GM04503 (cell line): ENCODE results near the gene STARD5.
A peak's percentile ranks its signal among the peaks of the same experiment; 100 is the strongest.
"Not testable (repeated sequence)": the region's sequence is repeated elsewhere in the genome, so short reads cannot be mapped to it uniquely, and the experiment has no call there.

Source experiments
- DNase-seq: peaks from one replicate; pipeline ENCODE4 v3.0.0-alpha.2; 2012; ENCODE audit warnings: low read depth

The STARD5 gene

DNA sequence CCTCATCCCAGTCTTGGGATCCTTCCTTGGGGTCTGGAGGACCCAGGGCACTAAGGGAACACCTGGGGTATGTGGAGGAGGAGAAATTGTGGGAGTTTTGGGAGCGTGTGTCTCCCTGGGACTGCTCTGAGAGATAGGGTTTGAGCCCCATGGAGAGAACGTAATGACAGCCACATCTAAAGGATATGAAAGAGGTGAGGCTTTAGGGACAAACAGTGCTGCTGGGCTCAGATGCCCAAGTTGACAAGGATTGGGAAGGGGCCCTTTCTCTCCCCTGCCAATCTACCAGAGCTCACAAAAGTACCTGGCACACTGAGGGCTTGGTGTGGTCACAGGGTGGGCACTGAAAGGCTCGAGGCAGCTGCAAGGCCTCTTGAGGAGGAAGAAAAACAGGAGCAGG lies 13.3 kb upstream of the STARD5 start:
- no peak for DNase-seq

DNA sequence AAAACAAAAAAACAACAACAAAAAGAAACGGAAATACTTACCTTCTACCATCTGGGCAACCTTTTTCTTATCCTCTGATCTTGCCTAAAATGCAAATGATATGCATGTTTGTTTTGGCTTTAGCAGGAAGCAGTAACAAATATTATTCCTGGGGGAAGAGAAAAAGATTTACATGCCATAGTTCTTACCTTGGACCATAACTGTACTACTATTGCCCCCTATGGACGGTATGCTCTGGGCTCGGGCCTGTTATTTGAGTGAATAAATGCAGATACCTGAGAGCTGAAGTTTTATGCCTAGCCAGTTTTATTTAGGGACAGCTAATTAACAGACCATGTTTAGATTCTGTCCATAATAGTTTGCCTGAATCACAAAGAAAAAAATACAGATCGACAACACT lies 12.6 kb upstream of the STARD5 start:
- DNase-seq: no peak

DNA sequence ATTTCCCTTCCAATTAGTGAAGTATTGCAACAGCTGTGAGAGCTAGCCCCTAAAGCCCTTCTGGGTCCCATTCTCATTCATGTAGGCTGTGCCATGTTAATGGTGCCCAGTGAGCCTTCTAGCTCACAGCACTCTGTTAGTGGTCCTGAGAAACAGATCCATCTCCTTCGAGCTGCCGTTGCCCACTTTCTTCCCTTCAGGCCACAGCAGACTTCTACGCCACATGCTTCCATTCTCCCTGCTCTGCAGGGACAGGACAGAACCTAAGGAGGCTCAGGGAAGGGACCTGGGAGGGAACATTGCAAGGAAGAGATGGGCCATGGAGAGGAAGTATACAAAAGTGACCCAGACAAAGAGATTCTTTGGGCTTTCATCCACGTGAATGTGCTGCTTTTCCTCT lies 11.7 kb upstream of the STARD5 start:
- DNase-seq: no peak

DNA sequence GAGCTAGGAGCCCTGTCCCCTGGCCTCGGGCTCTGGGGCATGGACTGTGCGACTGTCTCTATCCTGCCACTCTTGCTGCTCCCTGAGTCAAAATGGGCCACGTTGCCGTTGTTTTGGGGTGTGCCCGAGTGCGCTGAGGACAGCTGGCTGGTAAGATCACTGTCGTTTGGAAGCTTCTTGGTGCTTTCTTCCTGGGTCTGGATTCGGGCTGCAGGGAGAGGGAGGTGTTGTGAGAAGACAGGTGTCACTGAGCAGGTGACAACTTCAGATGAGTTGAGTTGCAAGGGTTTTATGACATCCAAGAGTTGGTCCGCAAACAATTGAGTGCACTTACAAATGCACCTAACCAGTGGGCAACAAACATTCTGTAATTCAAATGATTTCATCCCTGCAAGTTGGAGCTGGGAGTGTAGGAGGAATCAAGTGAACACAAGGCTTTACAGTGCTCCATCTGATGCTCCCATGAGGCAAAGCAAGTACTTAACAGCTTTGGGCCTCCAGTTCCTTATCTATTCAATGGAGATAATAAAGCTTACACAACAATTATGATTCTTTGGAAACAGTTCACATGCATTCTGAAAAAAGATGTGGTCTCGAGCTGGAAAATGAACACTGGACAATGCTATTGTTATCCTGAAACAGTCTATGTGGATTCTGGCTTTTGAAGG lies 11.0 kb upstream of the STARD5 start:
- DNase-seq: no peak

DNA sequence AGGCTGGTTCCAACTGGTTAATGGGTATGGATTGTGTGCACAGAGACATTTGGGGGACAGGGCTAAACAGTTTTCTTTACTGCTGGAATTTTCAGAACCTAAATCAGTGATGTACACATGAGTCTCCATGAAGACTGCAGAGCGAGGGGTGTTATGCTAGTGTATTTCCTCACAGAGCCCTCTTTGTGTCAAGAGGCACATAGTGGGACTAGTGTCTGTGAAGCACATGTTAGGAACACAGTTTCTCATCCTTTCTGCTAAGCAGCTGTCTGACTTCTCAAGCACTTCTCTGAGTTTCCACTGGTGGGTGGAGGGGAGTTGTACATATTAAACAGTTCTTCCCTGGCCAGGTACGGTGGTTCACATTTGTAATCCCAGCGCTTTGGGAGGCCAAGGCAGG lies 9.4 kb upstream of the STARD5 start:
- DNase-seq: no peak

DNA sequence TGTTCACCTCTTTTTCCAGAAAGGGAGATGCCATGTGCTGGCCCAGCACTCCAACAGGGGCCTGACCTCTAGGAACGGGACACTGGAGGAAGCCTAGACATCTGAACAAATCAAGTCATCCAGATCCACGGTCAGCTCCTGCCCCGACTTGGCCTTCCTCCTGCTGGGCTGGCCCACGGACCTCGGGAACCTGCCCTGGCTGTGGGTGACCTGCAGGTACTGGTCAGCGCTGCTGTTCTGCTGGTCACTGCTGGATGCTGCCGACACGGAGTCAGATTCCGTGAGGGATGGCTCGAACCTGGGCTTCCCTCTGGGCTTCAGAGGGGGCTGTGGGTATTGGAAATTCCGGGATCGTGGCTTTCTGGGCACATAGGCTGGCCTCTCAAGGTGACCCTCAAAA lies 8.4 kb upstream of the STARD5 start:
- no peak for DNase-seq

DNA sequence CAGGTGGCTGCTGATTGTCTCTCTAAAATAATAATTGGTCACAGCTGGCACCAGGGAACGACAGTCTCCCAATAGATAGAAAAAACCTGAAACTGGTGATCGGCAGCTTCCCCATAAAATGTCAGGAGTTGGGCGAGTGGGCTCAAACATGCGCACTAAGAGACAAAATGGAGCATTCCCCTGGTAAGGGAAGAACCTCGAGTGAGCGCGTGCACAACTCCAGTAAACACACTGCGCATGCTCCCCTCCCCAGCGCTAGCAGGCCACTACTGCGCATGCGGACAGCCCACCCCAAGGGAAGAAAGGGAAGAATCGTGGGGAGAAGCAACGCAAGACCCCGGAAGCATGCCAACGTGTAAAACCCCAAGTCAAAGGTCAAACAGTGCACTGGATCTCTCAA lies 7.7 kb upstream of the STARD5 start:
- no peak for DNase-seq

DNA sequence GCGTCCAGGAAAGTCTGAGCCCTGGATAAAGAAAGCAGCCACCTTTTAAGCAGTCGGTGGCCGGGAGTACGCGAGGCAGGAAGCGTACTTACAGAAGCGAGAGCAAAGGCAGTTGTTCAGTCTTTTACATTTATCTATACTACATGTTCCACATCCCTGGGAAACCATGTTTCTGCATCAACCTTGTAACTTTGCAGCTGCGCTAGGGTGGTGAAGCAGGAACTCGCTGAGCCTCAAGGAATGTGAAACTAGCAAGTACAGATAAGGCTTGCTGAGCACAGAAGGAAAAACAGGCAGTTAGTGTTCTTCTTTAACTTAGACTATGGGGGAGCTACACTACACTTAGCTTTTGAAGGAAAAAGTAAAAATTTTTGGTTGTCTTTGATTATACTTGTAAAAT lies 7.2 kb upstream of the STARD5 start:
- not testable (repeated sequence) for DNase-seq

DNA sequence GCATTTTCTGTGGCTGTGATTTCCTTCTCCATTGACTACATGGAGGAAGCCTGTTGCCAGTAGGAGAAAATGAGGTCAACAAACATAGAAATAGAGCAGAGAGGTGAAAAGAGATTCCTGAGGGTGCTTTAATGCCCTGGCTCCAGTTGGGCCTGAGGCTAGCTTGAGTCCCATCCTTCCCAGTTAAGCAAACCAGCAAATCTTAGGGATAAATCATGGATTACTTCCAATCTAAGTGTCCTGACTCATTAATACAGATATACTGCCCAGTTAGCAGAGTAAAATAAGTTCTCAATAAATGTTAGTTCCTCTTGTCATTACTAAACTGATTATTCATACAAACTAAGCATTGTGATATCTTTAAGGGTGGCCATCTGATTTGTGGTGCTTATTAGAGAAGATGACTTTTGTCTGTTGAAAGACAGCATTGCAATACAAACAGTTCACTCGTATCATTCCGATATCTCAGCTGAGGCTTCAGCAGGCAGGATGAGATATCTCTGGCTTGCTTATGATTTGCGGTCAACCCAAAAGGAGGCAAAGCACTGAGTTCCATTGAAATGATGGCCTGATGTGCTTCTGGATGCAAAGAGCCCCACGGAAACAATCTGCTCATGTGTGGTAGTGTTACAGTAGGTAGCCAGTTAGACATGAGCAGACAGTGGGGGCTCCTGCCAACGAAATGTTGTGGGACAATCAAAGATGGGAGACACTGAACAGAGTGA lies 6.6 kb upstream of the STARD5 start:
- no peak for DNase-seq

DNA sequence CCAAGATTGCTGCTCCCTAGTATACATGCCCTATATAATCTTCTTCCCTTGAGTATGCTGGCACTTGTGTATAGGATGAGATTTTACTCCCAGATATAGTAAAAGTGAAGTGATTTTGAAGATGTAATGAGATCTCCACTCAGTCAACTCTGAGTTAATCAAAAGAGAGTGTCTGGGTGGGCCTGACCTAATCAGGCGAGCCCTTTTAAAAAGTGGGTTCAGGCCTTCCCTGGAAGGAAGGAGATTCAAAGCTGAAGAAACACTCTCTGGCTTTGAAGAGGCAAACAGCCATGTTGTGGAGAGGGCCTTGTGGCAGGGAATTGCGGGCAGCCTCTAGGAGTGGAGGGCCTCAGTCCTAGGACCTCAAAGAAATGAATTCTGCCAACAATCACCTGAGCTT lies 5.5 kb upstream of the STARD5 start:
- DNase-seq: no peak

DNA sequence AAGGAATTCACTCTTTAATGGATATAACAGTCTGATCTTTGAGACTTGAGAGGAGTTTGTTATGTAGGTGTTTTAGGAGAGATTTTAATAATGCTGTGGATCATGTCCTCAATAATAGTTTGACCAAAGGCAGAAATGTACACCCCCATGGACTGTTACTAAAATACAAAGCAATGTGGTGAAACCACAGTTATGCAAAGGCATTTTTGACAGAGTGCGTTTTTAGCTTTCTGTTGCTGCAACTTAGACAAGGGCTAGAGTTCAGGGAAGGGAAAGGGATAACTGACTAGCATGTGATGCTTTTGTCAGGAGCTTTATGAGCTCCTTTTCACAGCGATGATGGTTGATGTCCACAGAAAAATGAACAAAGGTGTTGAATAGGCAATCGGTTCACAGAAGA lies 3.6 kb upstream of the STARD5 start:
- DNase-seq: peak; percentile 89

DNA sequence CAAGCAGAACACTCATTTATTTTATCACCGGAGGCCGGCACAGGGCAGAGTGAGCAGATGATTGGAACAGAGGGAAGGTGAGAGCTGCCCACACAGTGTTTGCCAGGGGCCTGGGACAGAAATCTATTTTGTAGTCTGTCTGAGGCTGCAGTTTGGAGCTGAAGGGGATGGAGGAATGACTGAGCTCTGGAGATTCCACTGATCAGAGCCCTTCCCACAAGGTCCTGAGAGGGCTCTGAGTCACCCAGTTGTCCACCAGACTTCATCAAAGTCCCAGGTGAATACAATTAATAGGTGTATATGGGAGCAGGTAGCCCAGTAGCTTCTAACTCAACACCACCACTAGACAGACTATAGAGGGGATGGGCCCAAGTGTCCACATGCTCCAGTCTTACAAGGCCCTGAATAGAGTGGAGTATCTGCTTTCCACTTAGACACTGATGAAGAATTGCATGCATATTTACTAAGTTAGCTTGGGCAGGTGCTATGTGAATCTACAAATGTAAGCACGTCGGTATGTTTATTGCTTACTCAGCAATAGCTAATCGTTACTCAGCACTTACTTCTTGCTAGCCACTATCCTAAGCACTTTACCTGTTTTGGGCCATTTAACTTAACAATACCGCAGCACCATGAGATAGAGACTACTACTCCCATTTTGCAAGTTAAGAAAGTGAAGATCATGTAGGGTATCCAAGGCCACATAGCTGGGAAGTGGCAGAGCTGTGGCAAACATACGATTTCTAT lies 2.7 kb upstream of the STARD5 start:
- DNase-seq: no peak

DNA sequence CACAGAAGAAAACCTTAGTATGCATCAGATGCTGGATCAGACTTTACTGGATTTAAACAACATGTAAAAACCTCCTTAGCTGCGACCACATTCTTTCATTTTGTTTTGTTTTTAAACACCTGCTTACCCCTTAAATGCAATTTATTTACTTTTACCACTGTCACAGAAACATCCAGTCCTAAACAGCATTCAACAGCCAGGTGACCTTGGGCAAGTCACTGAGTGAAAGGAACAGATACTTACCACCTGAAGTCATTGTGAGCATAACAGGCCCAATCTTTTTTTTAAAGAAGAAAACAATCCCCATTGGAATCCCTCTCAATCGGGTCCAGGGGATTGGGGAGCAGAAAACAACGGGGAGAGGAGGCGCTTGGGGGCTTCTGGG lies 390 bp downstream of the STARD5 start:
- no peak for DNase-seq

DNA sequence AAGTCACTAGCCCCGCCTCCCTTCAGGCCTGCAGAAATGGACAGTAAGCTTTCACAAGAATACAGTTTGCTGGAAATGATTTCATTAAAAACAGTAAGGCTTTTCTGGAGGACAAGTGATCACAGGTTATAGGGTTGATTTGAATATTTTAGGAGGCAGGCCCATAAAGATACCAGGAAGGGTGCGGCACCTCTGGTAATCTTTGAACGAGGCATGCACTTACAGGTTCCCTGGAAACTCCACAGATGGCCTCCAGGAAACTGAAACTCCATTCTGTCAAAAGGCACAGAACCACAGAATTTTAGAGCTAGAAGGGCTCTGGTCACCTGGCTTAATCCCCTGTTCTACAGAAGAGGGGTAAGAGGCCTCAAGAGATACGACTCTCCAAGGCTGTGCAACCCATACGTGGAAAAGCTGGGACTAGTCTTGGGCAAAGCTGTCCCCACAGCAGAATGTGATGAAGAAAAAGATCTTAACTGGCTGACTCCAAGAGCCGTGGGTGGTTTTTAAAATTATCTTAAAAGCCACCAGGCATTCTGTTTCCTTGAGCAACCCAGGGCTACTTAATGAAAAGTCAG lies 1.2 kb downstream of the STARD5 start:
- no peak for DNase-seq

DNA sequence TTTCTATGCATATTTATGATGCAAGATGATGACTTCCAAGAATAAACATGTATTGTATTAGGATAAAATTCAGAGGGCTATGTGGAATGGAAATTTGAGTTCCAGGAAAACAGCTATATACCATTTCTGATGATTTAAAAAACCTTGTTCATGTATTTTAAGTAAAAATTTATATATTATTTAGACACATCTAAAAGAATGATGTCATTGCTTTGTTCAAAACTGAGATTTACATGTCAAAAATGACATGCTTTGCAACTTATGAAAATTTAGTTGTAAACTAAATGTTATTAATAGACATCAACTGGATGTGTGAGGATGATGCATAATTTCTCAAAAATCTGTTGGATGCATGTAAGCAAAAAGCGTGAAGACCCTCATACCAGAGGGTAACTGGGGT lies 2.3 kb downstream of the STARD5 start:
- no peak for DNase-seq

DNA sequence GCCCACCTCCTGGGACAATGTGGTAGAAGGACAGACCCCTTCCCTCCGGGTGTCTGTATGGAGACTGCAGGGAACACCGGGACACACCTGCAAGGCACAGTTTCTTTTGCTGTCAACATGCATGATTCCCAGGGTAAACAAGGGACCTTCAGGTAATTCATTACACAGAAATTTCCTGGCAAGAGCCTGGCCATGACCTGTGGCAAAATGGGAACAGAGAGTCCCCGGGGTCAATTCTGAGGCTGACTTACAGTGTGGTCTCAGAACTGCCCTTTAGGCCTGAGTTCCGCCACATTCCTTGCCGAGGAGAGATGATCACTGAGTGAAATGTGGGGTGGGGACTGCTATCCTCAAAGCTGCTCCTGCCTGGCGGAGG lies 6.3 kb downstream of the STARD5 start:
- no peak for DNase-seq

DNA sequence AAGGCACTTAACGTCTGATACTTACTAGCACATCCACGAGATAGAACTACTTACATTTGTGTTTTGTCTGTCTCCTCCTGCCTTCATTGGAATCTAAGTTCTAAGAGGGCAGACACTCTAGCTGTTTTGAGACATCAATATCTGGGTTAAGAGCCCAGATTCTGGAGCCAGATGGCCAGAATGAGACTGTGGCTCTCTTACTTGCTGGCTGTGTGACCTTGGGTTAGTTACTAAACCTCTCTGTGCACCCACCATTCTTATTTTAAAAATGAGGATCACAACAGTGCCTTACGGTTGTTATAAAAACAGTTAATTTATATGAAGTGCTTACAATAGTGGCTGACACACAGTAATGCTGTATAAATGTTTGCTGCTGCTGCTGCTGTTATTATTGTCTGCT lies 7.7 kb downstream of the STARD5 start:
- DNase-seq: no peak

DNA sequence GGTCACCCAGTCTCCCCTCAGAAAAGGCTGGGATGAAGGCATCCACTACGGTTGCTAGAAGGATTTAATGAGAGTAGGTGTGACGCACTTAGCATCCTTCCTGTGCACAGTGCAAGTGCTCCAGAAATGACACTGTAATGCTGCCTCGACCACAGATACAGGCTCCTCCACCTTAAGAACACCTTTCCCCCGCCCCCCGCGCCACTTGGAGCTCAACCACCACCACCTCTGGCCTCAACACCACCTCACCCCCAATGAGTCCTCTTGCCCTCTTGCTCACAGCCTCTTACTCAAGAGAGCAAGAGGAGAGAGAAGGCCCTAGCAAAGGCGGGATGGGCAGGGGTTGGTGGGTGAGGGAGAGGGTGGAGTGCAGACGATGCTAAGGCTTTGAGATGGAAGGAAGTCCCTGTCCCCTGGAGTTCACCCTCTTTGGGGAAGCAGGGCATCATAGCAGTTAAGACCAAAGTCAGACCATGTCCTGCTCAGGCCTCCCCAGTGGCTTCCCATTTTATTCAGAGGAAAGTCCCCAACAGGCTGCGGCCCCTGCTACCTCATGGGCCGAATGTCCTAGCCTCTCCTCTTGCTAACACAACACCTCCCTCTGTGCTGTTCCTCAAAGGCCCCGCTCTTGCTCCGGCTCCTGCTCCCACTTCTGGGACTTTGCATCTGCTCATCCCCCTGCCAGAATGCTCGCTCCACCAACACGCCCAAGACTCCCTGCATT lies 8.3 kb downstream of the STARD5 start:
- DNase-seq: no peak

DNA sequence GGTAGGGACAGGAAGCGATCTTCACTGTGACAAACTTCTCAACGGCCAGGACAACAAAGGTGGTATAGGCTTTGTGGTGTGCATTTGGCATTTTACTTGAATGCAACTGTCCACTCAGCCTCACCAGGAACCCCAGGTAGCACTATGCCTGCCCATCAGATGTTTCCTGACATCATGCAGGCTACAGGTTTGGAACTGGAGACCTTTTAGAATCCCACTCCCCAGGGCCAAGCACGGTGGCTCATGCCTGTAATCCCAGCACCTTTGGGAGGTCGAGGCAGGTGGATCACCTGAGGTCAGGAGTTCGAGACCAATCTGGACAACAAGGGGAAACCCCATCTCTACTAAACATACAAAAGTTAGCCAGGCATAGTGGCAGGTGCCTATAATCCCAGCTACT lies 9.6 kb downstream of the STARD5 start:
- no peak for DNase-seq

DNA sequence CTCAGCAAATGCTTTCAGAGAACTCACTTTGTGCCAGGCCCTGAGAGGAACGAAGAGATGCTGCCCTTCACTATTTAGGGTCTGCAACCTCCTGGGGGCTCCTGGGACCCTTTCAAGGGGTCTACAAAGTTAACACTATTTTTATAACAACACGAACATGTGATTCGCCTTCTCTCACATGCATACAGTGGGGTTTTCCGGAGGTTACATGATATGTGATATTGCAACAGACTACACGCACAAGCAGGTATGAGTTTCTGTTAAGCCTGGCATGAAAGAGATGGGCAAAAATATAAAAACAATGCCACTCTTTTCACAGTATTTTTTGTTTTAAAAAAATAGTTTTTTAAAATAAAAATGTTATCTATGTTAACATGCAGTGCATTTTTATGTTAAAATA lies 10.3 kb downstream of the STARD5 start:
- no peak for DNase-seq

DNA sequence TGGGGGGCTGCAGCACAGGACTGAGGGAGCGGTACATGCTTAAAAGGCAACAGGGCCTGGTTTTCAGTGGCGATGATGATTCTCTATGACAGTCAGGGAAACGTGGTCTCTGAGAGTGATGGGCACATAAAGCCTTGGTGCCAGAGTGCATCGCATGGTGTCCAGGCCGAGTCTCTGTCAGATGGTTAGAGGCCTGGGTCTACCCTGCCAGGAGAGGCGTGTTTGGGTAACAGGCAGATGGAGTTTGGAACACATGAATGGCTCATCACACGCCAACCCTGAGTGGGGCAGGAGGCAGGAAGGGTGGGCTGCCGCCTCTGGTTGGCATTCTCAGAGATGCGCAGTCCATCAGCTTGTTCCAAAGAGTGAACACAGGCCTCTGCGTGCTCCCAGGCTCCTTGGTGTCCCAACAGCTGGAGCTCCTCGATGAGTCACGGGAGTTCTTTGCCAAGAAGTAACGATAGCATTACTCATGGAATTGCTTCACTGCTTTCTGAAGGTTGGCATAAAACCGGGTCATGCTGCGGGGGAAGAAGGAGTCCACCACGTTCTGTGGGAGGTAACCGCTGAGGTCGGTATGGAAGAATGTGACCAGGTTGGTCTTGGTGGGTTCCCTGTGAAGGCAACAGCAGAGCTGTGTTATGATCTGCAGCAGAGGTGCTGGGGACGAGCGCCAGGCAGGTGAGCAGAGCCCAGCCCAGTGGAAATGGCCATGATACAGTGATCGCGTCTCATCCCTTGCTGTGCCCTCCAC lies 11.0 kb downstream of the STARD5 start:
- DNase-seq: peak; percentile 97
